T-helper 1 cell treated with Interleukin-12 subunit alpha and Interleukin-12 subunit beta and Interleukin-4 antibody, amounts not matched to agents 30 μg/mL and 1 μg/mL, for 36 hours (primary cell): ENCODE results near the gene SHC1.
A peak's percentile ranks its signal among the peaks of the same experiment; 100 is the strongest.

Experiments
- H3K27ac Mint-ChIP-seq: one replicate; pipeline ENCODE4 v1.8.0; 2021; ENCODE audit warnings: mild to moderate bottlenecking, mixed read lengths
- H3K27me3 Mint-ChIP-seq: one replicate; pipeline ENCODE4 v1.8.0; 2021; ENCODE audit warnings: low read depth, mixed read lengths
- H3K36me3 Mint-ChIP-seq: one replicate; pipeline ENCODE4 v1.8.0; 2021; ENCODE audit warnings: low read depth, mixed read lengths
- H3K4me1 Mint-ChIP-seq: one replicate; pipeline ENCODE4 v1.8.0; 2021; ENCODE audit warnings: low read depth, mixed read lengths
- H3K4me3 Mint-ChIP-seq: one replicate; pipeline ENCODE4 v1.8.0; 2021; ENCODE audit warnings: mild to moderate bottlenecking, moderate library complexity, mixed read lengths
- H3K9me3 Mint-ChIP-seq: one replicate; pipeline ENCODE4 v1.8.0; 2021; ENCODE audit warnings: mixed read lengths

SHC1 gene

DNA sequence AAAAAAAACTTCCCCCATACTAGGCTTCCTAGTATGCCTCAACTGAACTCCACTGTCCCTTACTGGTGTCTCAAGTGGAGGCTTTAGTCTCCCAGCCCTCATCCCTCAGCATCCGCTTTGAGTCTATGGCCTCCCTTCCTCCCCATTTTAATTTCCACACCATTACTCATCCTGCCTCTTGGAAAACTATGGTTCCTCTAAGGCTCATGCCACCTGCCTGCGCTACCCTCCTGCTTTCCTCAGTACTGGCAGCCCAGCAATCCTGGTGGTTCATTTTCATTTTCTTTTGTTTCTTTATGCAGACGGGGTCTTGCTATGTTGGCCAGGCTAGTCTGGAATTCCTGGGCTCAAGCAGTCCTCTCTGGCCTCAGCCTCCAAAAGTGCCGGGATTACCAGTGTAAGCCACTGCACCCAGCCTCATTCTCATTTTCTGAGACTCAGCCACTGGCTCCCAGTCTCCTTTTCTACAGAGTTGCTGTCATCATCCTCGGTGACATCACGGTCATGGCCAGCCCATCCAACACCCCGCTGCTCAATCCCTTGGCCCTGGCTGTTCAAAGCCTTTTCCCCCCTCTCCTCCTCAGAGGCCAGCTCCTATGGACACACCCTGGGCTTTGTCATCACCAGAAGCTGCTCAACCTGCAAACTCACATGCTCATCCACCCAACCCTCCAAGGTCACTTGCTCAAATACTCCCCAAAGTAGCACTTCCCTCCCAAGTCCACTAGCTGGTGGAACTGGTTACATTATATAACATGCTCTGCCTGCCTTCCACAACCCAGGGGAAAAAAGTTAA lies 31.7 kb downstream of the SHC1 start:
- Mint-ChIP-seq H3K4me1 (peaks cover 64% of the 10 kb centered on the region), H3K27me3 (no peaks in the 10 kb centered on the region), H3K4me3 (peak overlapping the region; percentile 71), H3K27ac (peak overlapping the region; percentile 96), H3K36me3 (peaks cover 8% of the 10 kb centered on the region), H3K9me3 (no peaks in the 10 kb centered on the region)

DNA sequence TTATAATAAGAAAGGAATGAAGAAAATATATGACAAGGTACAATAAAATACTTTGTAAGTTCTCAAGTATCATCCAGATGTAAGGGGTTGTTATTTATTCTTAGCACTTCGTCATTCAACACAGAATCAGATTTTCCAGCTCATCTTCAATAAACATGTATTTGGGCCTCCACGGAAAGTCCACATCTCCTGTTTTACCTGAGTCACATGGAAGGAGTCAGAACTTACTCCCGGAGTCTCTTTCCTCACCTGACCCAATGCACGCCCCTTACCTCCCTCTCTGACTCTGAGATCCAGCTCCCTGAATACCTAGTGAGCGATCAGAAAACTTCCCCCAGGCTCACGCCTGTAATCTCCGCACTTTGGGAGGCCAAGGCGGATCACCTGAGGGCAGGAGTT lies 32.6 kb downstream of the SHC1 start:
- Mint-ChIP-seq H3K36me3 (peaks cover 8% of the 10 kb centered on the region), H3K27me3 (no peaks in the 10 kb centered on the region), H3K4me3 (peak overlapping the region; percentile 98), H3K27ac (peak overlapping the region; percentile 96), H3K4me1 (peaks cover 58% of the 10 kb centered on the region), H3K9me3 (no peaks in the 10 kb centered on the region)

DNA sequence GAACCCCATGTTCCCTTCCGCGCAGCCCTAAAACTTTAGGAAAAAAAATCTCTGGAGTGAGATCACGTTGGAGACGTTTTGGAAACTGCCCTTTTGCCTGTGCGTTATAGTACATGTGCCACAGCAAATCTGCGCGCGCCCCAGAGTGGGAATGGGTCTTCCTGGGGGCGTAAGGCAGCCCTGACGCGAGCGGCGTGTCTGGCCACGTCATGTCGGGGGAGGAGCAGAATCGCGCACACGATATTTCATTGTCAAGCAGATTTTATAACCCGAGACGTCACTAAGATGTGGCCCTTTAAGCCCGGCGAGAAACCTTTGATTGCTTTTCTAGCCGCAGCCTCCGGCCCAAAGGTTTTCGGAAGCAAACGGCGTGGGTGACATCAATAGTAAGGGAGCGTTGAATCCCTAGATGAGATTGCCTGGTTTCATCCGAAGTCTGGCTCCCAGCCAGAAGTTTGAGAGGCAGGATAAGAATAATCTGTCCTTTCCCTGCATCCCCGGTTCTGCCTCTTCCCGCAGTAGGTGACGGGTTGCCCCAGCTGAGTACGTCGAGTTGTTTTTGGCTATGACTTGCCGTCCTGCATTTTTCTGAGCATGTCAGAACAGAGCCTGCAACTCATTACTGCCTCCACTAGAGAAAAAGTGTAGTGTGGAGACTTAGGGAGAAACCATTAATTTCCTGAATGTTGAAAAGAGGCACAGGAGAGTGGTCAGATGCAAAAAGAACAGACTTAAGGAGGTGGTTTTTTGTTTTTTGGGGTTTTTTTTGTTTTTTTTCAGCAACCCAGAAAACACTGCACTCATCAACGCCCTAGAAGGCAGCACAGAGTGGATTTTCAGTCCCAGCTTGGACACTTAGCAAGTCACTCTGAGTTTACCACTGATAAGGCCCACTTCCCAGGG lies 33.2 kb downstream of the SHC1 start:
- Mint-ChIP-seq H3K27me3 (no peaks in the 10 kb centered on the region), H3K27ac (peak overlapping the region; percentile 96), H3K9me3 (no peaks in the 10 kb centered on the region), H3K36me3 (peaks cover 8% of the 10 kb centered on the region), H3K4me3 (peak overlapping the region; percentile 98), H3K4me1 (peaks cover 51% of the 10 kb centered on the region)

- peaks cover 45% of the 10 kb centered on the region for H3K4me1 Mint-ChIP-seq
- H3K4me3 Mint-ChIP-seq, result peak within 1 kb of the TSS; percentile 98
- H3K27ac Mint-ChIP-seq, result peak within 1 kb of the TSS; percentile 96
- no peaks in the 10 kb centered on the region for H3K9me3 Mint-ChIP-seq
- H3K27me3 Mint-ChIP-seq, result no peaks in the 10 kb centered on the region
- peaks cover 8% of the 10 kb centered on the region for H3K36me3 Mint-ChIP-seq
These were observed 33.9 kb downstream of the SHC1 start, which contains the start of gene PMVK for GRCh38 chr1:154936555-154937084. PMVK (minus strand) TSS chr1:154936719; CDS start chr1:154936685, 34 bp downstream.

DNA sequence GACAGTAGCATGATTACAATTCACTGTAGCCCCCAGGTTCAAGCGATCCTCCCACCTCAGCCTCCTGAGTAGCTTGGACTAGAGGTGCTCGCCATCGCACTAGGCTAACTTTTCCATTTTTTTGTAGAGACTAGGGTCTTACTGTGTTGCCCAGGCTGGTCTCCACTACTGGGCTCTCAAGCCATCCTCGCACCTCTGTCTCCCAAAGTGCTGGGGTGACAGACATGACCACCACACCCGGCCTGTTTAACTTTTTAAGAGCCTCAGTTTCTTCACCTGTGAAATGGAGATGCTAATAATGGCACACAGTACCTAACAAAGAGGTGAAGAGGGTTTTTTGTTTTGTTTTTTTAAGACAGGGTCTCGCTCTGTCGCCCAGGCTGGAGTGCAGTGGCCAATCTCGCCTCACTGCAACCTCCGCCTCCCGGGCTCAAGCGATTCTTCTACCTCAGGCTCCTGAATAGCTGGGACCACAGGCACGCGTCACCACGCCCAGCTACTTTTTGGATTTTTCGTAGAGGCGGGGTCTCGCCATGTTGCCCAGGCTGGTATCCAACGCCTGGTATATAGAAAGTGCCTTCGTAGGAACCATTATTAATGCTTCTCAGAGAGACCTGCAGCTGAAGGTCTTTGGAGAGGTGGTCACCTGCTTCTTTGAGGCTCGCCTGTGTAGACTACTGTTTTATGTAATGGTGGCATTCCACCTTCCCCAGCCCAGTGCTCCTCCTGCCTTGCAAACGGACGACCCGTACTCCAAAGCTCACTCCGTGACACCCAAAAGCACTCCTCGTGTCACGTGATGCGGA lies 34.6 kb downstream of the SHC1 start:
- Mint-ChIP-seq H3K36me3 (peaks cover 8% of the 10 kb centered on the region), H3K9me3 (no peaks in the 10 kb centered on the region), H3K27me3 (no peaks in the 10 kb centered on the region), H3K4me1 (peaks cover 40% of the 10 kb centered on the region), H3K27ac (peak overlapping the region; percentile 96), H3K4me3 (peak overlapping the region; percentile 98)

DNA sequence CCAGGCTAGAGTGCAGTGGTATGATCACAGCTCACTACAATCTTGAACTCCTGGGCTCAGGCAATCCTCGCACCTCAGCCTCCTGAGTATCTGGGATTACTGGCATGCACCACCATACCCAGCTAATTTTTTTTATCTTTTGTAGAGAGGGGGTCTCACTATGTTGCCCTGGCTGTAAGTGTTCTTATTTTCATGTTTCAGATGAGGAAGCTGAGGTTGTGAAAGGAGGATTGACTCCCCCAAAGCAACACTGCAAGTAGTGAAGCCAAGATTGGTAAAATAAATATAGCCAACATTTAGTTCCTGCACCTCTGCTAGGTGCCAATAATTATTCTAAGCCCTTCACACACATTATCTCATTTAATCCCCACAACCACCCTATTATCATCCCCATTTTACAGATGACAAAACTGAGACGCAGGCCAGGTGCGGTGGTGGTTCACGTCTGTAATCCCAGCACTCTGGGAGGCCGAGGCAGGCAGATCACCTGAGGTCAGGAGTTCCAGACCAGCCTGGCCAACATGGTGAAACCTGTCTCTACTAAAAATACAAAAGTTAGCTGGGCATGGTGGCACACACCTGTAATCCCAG lies 36.1 kb downstream of the SHC1 start:
- Mint-ChIP-seq H3K36me3 (peaks cover 9% of the 10 kb centered on the region), H3K4me1 (peaks cover 30% of the 10 kb centered on the region), H3K9me3 (no peaks in the 10 kb centered on the region), H3K27me3 (no peaks in the 10 kb centered on the region), H3K4me3 (no peak overlapping the region), H3K27ac (no peak overlapping the region)

DNA sequence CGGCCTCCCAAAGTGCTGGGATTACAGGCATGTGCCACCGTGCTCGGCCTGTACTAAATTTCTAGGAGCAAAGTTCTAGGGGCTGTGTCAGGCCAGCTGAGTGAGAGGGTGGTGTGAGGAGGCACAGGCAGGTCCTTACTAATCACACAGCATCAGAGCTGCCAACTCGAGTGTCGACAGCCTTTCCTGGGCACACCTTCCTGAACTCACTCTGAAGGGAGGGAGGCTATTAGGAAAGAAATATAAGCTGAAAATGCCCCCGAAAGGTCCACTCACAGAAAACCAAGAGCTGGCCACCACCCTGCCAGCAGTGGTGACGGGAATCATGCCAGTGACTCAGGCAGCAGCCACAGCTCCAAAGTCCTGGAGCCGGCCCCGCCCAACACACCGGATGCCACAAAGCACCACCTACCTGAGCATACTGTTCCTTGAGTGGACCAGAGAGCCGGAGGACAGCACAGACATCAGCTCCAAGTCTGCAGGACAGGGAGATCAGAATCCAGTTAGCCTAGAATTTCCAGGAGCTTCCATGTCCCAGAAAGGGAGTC lies 38.5 kb downstream of the SHC1 start:
- peaks cover 18% of the 10 kb centered on the region for H3K36me3 Mint-ChIP-seq
- no peaks in the 10 kb centered on the region for H3K9me3 Mint-ChIP-seq

DNA sequence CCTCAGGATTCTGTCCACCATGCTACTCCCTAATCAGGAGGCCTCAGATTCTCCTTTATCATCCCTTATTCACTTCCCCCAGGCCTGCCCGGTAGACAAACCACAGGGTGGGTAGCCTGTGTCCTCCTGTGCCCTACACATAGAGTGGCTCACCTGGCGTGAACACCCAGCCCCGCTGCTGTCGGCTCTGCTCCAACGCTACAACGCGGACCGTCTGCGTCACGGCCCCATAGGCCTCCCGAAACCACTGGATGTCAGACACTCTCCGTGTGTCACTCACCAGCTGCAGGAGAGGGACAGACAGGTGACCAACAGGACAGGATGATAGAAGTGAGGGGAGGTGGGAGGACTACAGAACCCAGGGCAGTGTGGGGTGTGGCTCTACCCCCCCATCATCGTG lies 44.3 kb downstream of the SHC1 start:
- Mint-ChIP-seq H3K27me3 (no peaks in the 10 kb centered on the region), H3K36me3 (peaks cover 38% of the 10 kb centered on the region), H3K27ac (peak overlapping the region; percentile 44)

More for the DNA sequence above, 38.5 kb downstream of the SHC1 start:
- Mint-ChIP-seq H3K27ac (no peak overlapping the region), H3K4me3 (no peak overlapping the region), H3K4me1 (peaks cover 15% of the 10 kb centered on the region), H3K27me3 (no peaks in the 10 kb centered on the region)

GRCh38 chr1:154925335-154926170 lies 45.0 kb downstream of the SHC1 start:
- H3K27ac Mint-ChIP-seq, result peak overlapping the region; percentile 73
- H3K9me3 Mint-ChIP-seq, result no peaks in the 10 kb centered on the region
- peaks cover 20% of the 10 kb centered on the region for H3K4me1 Mint-ChIP-seq
- no peaks in the 10 kb centered on the region for H3K27me3 Mint-ChIP-seq
- H3K4me3 Mint-ChIP-seq, result no peak overlapping the region
- H3K36me3 Mint-ChIP-seq, result peaks cover 38% of the 10 kb centered on the region

More for the DNA sequence above, 44.3 kb downstream of the SHC1 start:
- H3K4me3 Mint-ChIP-seq, result no peak overlapping the region
- H3K9me3 Mint-ChIP-seq, result no peaks in the 10 kb centered on the region
- H3K4me1 Mint-ChIP-seq, result peaks cover 19% of the 10 kb centered on the region

GRCh38 chr1:154923695-154924094 lies 46.9 kb downstream of the SHC1 start:
- no peak overlapping the region for H3K27ac Mint-ChIP-seq
- no peaks in the 10 kb centered on the region for H3K9me3 Mint-ChIP-seq
- H3K4me3 Mint-ChIP-seq, result no peak overlapping the region
- H3K4me1 Mint-ChIP-seq, result peaks cover 20% of the 10 kb centered on the region
- peaks cover 31% of the 10 kb centered on the region for H3K36me3 Mint-ChIP-seq
- no peaks in the 10 kb centered on the region for H3K27me3 Mint-ChIP-seq

GRCh38 chr1:154913273-154913672 lies 57.3 kb downstream of the SHC1 start:
- Mint-ChIP-seq H3K27ac (no peak overlapping the region), H3K4me3 (no peak overlapping the region)

GRCh38 chr1:154912755-154913154 lies 57.8 kb downstream of the SHC1 start:
- peaks cover 16% of the 10 kb centered on the region for H3K36me3 Mint-ChIP-seq
- no peak overlapping the region for H3K4me3 Mint-ChIP-seq
- H3K4me1 Mint-ChIP-seq, result no peaks in the 10 kb centered on the region
- peaks cover 9% of the 10 kb centered on the region for H3K9me3 Mint-ChIP-seq
- no peak overlapping the region for H3K27ac Mint-ChIP-seq
- no peaks in the 10 kb centered on the region for H3K27me3 Mint-ChIP-seq

More at GRCh38 chr1:154913273-154913672, 57.3 kb downstream of the SHC1 start:
- Mint-ChIP-seq H3K9me3 (peaks cover 9% of the 10 kb centered on the region), H3K36me3 (peaks cover 16% of the 10 kb centered on the region), H3K4me1 (no peaks in the 10 kb centered on the region), H3K27me3 (no peaks in the 10 kb centered on the region)
